Right hindlimb (tissue), 1 donor: ENCODE measurements around the gene ACADSB.

Experiments
- DNase-seq: peaks from one replicate; pipeline ENCODE4 v3.0.0-alpha.2; 2018

The ACADSB gene

DNA sequence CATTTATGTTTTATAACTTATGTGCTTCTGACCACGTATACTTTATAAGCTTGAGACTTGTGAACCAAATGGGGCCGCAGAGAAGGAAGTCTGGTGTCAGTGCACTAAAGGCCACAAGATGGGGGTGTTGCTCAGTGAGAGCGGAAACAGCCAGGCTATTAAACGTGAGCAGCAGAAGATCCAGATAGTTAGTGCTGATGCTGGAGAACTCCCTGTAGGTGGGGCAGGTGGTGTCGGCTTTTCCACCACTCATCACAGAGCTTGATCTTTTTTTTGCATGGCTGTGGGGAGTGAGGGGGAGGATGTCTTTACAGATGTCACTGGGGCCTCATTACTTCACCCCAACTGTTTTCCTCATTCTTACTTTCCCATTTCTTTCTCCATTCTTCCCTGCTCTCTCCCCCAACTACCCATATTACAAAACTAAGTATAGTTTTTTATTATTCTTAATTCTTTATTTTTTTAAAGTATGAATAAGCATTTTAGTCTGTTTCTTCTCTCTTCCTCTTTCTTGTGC lies 34.7 kb downstream of the ACADSB start:
- DNase-seq: peak; percentile 53

DNA sequence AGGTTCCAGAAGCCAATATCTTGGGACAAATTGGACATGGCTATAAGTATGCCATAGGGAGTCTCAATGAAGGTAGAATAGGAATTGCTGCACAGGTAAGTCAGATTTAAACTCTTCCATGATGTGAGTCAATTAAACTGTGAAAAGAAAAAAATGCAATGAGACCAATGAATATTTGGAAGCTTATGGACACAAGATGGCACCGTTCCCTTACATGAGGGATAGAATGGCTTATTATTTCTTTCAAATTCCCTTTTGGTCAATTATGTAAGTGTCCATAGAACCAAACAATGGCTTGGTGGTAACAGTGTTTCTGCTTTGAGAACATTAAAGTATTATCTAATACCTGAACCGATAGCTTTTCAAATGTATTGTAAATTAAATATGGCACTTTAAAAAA lies 35.6 kb downstream of the ACADSB start:
- no peak for DNase-seq

DNA sequence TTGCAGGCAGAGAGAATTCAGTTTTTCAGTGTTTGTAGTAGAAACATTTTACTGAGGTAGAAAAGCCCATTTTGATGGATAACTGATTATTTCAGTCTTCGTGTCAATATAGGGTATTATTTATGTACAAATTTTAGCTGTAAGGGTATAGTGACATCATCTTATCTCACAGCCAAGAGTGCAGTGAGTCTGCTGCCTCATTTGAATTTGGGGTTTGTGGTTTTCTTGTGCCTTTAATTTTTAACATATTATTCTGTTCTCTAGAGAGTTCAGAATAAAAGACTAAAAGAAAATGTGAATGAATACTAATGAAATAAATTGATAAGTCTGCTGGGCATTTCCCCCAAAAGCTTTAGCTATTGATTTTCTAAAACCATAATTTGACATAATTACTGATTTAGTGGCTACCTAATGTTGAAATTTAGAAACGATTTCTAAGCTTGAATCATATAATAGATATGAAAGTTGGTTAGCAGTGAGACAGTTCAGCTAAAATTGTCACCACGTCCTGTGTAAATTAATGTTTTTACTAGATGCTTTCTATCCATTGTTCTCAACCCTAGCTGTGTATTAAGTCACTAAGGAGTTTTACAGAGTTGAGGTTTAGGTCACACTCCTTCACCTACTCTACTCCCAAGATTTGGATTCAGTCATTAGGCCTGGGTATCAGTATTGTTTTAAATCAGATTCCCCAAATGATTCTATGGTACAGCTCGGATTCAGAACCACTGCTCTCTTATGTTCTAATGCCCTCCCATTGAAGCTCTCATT lies 37.3 kb downstream of the ACADSB start:
- DNase-seq: no peak

DNA sequence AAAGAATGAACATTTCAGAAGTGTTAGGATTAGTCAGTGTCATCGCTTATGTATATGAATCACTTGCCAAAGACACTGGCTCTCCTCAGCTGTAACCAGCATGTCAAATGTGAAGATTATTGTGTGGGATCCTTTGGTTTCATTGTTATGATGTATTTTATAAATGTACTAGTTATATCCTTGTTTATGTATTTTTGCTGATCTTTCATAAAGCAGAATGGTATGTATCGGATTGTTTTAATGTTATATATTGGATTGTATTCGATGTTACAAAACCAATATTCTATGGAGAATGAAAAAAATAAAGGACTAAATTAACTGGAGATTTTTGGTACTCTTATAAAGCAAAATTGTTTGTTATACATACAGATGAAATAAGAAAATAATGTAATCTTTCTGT lies 49.2 kb downstream of the ACADSB start:
- DNase-seq: no peak

DNA sequence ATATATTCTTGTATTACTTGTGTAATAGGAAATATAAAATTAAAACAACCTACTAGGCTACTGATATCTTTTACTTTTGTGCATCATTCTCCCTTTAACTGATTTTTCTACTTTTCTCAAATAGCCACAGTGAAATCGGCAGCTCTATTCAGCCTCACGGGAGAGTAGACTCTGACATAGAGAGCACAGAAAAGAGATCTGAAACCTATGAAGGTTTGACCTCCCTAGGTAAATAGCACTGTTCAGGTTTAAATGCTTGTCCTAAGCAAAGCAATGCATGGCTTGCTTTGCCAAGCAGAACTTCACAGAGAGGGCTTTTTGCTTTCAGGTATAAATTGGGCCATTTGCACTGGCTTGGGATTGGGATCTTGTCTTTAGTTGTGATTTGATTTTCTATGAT lies 53.1 kb downstream of the ACADSB start:
- no peak for DNase-seq

DNA sequence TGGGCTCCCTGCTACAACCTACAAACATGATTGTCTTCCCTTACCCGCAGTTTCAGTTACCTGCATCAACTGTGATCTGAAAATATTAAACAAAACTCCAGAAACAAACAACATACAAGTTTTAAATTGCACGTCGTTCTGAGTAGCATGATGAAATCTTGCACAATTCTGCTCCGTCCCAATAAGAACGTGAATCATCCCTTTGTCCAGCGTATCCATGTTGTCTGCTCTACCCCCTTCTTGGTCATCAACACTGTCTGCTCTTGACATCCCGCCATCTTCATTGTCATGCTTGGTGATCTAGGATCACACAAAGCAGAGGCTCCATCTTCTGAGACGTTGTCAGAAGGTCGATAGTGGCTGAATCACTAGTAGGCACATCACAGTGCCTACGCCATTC lies 53.9 kb downstream of the ACADSB start:
- no peak for DNase-seq

DNA sequence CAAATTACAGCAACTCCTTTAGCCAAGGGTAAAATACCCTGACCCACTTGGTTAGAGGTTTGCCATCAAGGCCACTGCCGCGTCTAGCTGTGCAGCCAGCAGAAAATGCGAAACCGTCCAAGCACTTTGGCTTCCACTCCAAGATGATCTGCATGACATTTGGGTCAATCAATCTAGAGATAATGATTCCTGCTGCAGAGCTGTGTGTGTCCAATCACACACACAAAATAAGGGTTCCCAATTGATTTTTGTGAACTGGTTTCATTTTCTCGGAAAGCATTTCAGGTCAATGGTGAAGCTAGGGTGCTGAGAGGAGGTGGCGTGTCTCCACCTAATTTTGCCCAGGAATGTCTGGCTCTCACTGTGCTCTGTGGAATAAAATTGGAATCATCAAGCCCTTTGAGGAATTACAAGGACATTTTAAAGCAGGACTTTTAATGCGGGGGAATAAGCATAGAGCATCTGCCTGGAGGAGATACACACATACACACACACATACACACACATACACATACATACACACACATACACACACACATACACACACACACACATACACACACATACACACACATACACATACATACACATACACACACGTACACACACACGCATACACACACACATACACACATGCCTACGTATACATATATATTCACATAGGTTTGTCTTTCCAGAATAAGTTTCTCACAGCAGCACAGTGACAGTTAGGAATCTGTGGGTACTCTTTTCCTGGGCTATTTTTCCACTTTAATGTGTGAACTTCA lies 59.5 kb downstream of the ACADSB start:
- DNase-seq: no peak

DNA sequence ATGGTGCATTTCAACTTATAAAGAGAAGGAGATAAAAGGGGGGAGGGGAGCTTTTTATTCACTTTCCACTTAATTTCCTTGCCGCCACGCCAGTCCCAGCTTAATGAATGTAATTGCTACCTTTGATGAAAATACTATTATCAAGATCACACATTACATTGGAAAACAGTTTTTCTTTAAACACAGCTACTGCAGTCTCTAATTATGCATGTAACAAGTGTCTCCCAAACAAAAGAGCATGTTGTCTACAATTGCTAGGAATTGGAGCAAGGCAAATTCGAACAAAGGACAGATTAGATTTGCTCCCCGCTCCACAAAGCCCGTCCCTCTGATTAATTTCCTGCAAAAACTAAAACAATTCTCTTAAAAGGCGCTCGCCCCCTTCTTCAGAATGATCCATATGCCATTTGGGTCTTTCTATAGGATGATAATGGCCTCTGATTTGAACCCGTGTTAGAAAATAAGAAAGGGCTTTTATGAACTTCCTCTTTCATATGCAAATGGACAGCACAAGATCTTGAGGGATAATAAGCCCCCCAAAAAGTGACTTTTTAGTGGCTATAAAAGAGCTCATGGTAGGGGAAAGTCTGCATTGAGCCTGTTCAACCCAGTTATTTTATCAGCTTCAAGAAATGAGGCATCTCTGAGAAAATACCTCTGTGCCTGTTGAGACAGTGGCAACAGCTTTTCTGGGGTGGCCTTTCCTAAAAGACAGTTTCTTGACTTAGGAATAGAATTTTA lies 60.6 kb downstream of the ACADSB start:
- DNase-seq: no peak

DNA sequence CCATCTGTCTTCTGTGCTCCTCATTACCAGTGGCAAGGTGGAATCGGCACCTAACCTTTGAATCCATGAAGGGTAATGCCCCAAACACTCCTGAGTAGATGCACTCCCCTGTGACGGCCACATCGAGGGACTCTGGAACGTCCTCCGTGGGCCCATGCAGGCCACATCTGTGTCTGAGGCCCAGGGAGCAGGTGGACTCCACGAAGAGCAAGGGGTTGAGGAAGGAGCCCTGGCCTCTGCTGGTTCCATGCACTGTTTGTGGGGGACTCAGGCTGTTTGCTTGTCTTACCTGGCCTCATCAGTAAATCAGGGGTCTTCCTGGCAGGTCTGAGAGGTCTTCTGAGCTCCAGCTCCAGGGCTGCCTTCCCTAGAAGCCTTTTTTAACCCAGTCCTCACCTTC lies 64.4 kb downstream of the ACADSB start:
- DNase-seq: no peak

DNA sequence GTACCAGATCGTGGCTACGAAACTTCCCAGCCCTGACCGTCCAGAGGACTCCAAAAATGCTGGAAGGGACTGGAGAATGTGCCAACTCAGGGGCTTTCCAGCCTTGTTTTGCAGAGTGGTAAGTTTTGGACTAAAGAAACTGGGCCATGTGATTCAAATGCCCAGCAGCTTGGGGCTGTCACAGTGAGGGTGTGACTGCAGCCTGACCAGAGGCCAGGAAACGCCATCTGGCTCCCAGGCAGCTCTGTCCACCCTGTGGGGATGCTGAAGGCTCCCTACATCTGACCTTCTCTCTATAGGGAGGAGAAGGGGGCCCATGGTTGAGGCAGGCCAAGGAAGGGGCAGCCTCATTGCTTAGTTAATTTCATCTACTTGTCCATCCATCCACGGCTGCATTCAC lies 65.4 kb downstream of the ACADSB start:
- DNase-seq: no peak

DNA sequence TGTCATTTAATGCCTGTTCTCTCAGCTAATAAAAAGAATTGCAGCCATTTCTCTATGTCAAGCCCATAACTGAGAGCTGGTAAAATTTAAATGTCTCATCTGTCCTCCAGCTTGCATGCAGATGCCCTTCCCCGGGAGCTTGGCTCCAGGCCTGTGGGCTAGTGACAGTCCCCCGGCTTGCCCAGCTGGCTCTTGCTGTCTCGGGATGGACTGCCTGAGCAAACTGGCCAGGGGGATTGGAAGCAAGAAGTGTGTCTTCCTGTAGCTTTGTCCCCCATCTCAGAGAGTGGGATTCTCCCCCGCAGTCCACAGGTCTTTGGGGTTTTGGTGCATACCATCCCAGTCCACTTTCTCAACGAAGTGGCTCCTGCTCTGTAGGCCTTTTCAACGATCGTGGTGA lies 73.1 kb downstream of the ACADSB start:
- no peak for DNase-seq

DNA sequence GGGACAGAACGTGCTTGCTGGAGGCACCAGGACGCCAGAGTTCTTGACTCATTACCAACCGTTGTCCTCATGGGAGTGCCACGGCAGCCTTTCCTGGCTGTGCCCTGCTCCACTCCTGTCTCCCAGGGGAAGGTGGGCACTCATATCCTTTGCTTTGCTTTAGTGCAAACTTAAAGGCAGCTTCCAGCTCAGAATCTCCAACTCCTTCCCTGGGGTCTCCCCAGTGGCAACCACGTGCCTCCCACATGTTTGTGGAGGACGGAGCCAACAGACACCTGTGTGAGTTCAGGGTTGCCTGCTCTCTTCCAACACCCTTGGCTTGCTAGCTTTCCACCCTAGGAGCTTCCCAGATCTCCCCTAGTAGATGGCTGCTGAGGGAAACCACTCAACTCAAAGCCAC lies 75.0 kb downstream of the ACADSB start:
- no peak for DNase-seq

DNA sequence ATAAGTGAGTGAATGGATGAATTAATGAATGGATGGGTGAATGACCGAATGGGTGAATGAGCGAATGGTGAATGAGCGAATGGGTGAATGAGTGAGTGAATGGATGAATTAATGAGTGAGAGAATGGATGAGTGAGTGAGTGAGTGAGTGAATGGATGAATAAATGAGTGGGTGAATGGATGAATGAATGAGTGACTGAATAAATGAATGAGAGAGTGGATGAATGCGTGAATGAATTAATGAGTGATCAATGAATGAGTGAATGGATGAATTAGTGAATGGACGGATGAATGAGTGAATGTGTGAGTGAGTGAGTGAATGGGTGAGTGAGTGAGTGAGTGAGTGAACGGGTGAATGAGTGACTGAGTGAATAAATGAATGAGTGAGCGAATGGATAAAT lies 77.5 kb downstream of the ACADSB start:
- DNase-seq: no peak

DNA sequence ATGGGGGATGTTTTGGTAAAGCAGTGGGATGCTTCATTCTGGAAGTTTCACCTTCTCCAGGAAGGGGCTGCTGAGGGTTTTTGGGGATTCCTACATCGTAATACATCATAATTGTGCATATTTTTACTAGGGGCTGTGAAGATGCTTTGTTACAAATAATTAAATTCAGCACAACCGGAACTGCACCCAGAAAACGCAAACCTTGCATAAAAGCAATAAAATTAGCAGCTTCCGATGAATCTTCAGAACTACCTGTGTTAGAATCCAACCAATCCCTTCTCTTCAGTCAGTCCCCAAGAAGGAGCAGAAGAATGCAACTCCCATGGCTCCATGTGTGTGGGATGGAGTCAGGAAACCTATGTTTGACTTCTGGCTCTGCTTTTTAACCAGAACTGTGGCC lies 78.5 kb downstream of the ACADSB start:
- no peak for DNase-seq

DNA sequence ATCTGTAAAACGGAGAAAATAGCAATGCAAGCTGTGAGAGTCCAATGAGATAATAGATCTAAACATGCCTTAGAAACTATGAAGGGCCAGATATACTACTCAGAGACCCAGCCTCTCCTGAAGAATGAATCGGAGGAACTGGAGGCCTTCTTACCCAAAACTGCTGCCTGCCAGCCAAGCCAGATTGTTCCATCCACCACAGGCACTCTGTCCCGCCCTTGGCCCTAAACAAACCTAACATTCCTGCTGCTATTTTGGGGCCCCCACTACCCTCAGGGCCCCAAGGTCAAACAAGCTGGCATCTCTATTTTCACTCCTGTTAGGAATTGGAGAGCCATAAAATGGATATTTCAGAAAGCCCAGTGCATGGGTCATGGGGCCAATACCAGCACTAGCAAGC lies 79.0 kb downstream of the ACADSB start:
- DNase-seq: no peak

DNA sequence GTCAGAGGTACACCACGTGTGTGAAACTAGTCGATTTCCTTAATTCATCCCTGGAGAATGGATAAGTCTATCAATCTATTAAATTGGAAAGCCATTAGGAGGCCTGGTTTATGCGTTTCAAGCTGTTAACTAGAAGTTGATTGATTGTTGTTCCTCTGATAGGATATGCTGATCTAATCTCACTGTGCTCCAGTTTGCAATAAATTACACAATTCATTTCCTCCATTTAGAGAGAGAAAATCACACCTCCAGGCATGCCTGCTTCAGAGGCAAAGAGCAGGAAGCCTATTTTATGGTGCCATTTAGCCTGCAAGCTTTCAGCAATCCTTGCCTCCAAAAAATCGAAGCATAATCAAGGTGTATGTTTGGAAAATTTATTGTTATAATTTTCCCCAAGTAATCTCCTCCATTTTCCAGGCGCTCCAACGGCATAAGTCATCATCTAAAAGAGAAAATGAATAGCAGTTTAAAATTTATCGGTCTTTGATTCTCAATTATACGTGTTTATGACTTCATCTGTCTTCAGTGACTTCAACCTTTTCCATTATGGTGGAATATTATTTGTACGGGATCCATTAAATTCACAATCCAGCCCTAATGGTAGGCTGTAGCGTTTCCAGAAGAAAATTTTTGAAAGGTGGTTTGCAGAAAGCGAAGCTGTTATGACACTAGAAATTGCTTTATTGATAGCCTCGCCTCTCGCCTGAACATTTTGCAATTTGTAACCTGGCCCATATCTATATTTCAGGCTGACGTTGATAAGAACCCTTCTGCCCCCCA lies 84.0 kb downstream of the ACADSB start:
- DNase-seq: no peak

DNA sequence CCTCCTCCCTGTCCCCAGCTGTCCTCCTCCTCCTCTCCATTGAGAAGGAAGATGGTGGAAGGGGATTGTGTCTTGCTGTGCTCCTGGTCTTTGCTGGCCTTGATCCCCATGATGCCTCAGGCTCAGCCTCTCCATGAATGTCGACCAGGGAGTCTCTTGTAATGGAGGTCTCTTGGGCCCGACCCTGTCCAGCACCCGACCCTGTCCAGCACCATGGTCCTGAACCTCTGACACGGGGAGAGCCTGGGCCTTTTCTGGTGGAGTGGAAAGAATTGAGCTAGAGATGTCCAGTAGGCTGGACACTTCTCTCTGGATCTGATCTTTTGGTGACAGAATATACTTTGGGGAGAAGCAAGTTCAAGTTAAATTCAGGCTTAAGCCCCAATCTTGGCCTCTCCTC lies 84.7 kb downstream of the ACADSB start:
- no peak for DNase-seq

DNA sequence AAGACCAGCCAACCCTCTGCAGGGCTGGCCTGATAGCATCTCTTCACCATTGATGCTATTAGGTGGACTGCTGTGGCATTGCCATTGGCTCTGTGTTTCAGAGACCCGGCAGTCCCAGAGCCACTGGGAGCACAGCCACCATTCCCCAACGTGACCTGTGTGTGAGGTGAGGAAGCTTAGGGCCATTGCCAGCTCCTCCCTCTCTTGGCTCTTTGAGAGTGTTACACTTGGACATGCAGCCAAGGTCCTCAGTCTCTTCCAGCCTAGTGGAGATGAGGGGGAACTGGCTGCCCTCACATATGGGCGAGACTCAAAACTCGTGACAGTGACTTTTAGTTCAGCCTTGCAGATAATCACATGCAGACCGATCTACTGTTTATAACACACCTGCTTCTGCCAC lies 87.6 kb downstream of the ACADSB start:
- DNase-seq: no peak

DNA sequence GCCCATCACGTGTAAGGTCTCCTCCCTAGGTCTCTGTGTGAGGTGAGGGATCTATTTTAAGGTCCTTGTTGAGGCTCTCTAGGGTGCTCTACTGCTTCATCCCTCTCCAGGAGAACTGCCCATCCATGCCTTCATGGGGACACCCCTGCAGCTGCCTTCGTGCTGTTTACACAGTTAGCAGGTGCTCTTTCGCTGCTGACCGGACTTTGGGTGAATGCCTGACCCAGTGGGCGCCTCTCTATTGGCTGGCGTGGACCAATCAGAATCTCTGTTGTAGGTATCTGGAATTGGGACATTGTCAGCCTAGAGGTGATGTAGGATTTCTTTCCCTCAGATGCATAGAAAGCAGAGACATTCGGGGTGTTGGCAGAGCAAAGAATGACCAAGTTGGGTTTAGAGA lies 88.2 kb downstream of the ACADSB start:
- no peak for DNase-seq

DNA sequence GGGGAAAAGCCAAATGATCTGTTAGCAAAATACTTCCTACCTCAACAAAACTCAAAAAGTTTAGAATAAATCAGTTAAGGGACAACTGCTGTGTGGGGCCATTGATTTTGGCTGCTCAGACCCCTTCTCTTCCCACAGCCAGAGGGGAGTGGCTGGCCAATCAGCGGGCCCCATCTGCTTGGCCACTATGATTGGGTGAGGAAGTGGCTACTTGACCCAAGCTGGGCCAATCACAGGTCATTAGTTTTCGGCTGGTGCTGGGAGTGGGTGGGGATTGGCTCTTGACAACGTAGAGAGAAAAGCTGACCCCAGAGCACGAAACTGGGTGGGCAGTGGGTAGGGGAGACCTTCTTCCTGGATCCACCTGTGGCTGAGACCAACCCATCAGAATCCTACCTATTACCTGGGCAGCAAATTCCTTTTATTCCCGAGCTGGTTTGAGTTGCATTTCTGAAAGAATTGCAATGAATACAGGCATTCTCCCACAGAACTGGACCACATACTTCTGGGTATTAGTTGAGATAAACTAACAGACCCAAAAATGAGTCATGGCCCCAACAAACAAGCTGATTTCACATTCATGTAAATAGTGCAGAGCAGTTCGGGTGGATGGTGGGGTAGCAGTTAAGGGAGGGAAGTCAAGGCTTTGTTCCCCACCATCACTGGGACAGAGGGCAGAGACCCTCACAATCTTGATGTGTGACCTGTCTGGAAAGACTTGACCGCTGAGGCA lies 91.4 kb downstream of the ACADSB start:
- DNase-seq: no peak

DNA sequence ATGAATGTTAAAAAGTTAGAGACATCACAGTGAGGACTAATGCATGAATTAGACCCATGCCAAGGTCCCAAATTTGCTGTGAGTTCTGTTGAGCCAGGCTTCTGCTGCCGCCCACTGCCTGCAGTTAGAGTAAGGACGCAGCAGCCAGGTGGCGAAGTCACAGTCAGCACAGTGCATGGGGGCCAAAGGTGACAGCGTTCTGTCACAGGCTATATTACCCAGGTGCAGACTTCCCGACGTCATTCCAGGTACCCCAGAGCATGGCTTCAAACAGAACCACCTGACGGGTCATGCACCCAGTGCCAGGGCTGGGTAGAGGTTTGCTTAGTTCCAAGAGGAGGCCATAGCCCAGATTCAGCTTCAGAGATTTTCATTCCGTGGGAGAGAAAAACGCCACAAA lies 93.1 kb downstream of the ACADSB start:
- no peak for DNase-seq

DNA sequence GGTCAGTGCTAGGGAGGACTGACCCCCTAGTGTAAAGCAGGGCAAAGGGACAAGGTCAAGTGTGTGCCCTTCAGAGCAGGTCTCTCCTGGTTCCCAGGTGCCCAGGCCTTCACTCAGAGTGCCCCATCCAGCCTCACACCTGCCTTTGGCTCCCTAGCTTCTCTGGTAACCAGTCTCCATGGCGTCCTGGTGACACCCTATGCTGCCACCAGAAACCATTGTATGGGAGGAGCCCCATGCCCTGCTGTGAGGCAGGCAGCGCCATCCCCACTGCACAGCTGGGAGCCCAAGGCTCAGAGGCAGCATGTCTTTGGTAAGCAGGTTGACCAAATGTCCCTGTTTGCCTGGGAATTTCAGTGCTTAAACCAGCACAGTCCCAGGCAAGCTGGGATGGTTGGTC lies 93.9 kb downstream of the ACADSB start:
- DNase-seq: no peak
